ENCODE data around the gene RAD51.

The RAD51 gene

GRCh38 chr15:40762919-40763800 is 68.2 kb downstream of the RAD51 start:
- no peak for DNase-seq (ENCODE audit: low spot score)

- peak; percentile 57 for DNase-seq (ENCODE audit: low spot score)
Measured at GRCh38 chr15:40763801-40764628, 69.0 kb downstream of the RAD51 start, which contains the start of gene GCHFR. TSS of gene GCHFR (plus strand) at chr15:40764068. CDS start at chr15:40764181, 113 bp downstream.

GRCh38 chr15:40764629-40765103 is 69.7 kb downstream of the RAD51 start:
- no peak for DNase-seq (ENCODE audit: low spot score)

GRCh38 chr15:40766194-40766815 is 71.3 kb downstream of the RAD51 start:
- DNase-seq (ENCODE audit: low spot score) = no peak

GRCh38 chr15:40766906-40767837 is 72.2 kb downstream of the RAD51 start:
- DNase-seq (ENCODE audit: low spot score) = no peak

GRCh38 chr15:40767838-40768500 is 73.0 kb downstream of the RAD51 start:
- no peak for DNase-seq (ENCODE audit: low spot score)

GRCh38 chr15:40768521-40769273 is 73.7 kb downstream of the RAD51 start:
- no peak for DNase-seq (ENCODE audit: low spot score)

GRCh38 chr15:40769274-40770146 is 74.5 kb downstream of the RAD51 start, which contains the start of gene C15orf62:
TSS of gene C15orf62 (plus strand) at chr15:40769980. CDS start at chr15:40770496, 516 bp downstream.
- peak; percentile 47 for DNase-seq (ENCODE audit: low spot score)

GRCh38 chr15:40770147-40770721 is 75.3 kb downstream of the RAD51 start:
- DNase-seq (ENCODE audit: low spot score) = no peak

GRCh38 chr15:40771242-40771641 is 76.3 kb downstream of the RAD51 start:
- DNase-seq (ENCODE audit: low spot score) = no peak

GRCh38 chr15:40772014-40772413 is 77.0 kb downstream of the RAD51 start:
- no peak for DNase-seq (ENCODE audit: low spot score)

GRCh38 chr15:40773496-40773895 is 78.5 kb downstream of the RAD51 start:
- no peak for DNase-seq (ENCODE audit: low spot score)

- DNase-seq (ENCODE audit: low spot score) = no peak
Measured at GRCh38 chr15:40773902-40774301, 78.9 kb downstream of the RAD51 start.

- DNase-seq (ENCODE audit: low spot score) = no peak
Measured at GRCh38 chr15:40775007-40775406, 80.0 kb downstream of the RAD51 start.

GRCh38 chr15:40775740-40776536 is 81.0 kb downstream of the RAD51 start:
- DNase-seq (ENCODE audit: low spot score) = no peak

GRCh38 chr15:40776537-40777141 is 81.7 kb downstream of the RAD51 start:
- DNase-seq (ENCODE audit: low spot score) = no peak

Data from Ammon's horn (tissue), 1 donor.